Cardiac fibroblast (primary cell): ENCODE measurements around the gene HSPG2.

Experiments
- DNase-seq, 2 donors: peaks; one replicate each; pipeline versions ENCODE4 v3.0.0 to v3.0.0-alpha.2; 2010; ENCODE audit warnings: low read depth in 2 of 2
- H3K4me3 ChIP-seq, 2 donors: replicated peaks in 1 of 2; 1 replicate in 1 of 2; 2 replicates in 1 of 2; pipeline ENCODE4 v1.5.1; 2011; ENCODE audit warnings: low read depth in 2 of 2, low read length in 2 of 2, mild to moderate bottlenecking in 2 of 2, moderate library complexity in 1 of 2
- CTCF ChIP-seq: IDR thresholded peaks from one replicate; pipeline ENCODE4 v1.5.1; 2011; ENCODE audit warnings: low read depth, mild to moderate bottlenecking, low read length, inconsistent platforms

Gene HSPG2

GRCh38 chr1:21914880-21915640, 22.1 kb downstream of the HSPG2 start:
- no peak overlapping the region for H3K4me3 ChIP-seq
- DNase-seq: peak in 1 of 2 donors; percentile 54
- TF ChIP-seq CTCF: no peak

- no peak overlapping the region for H3K4me3 ChIP-seq
- no peak for TF ChIP-seq CTCF
- DNase-seq: no peak
Measured at GRCh38 chr1:21914450-21914849, 22.7 kb downstream of the HSPG2 start.

- DNase-seq: no peak
- H3K4me3 ChIP-seq: no peak overlapping the region
- TF ChIP-seq CTCF: no peak
Measured at GRCh38 chr1:21913763-21914162, 23.3 kb downstream of the HSPG2 start.

- no peak overlapping the region for H3K4me3 ChIP-seq
- no peak for DNase-seq
- TF ChIP-seq CTCF: no peak
Measured at GRCh38 chr1:21913258-21913657, 23.9 kb downstream of the HSPG2 start.

- no peak for DNase-seq
- TF ChIP-seq CTCF: no peak
- no peak overlapping the region for H3K4me3 ChIP-seq
Measured at GRCh38 chr1:21912038-21912758, 24.9 kb downstream of the HSPG2 start.

GRCh38 chr1:21911205-21912001, 25.7 kb downstream of the HSPG2 start:
- TF ChIP-seq CTCF: no peak
- DNase-seq: peak in 1 of 2 donors; percentile 88
- no peak overlapping the region for H3K4me3 ChIP-seq
